Measurements from ENCODE around the gene TIPARP.
"Not testable (repeated sequence)": the region's sequence is repeated elsewhere in the genome, so short reads cannot be mapped to it uniquely, and the experiment has no call there.

Gene TIPARP

GRCh38 chr3:156646958-156647357 is 27.4 kb upstream of the TIPARP start:
- DNase-seq (ENCODE audit: low read depth in 1 of 2, low spot score in 1 of 2) = no peak

GRCh38 chr3:156648086-156648485 is 26.3 kb upstream of the TIPARP start:
- no peak for DNase-seq (ENCODE audit: low read depth in 1 of 2, low spot score in 1 of 2)

GRCh38 chr3:156649681-156650080 is 24.7 kb upstream of the TIPARP start:
- DNase-seq (ENCODE audit: low read depth in 1 of 2, low spot score in 1 of 2) = no peak

- not testable (repeated sequence) for DNase-seq (ENCODE audit: low read depth in 1 of 2, low spot score in 1 of 2)
These were observed 21.7 kb upstream of the TIPARP start for GRCh38 chr3:156652661-156653060.

- DNase-seq (ENCODE audit: low read depth in 1 of 2, low spot score in 1 of 2) = no peak
These were observed 19.6 kb upstream of the TIPARP start for GRCh38 chr3:156654834-156655233.

GRCh38 chr3:156655819-156656550 is 18.4 kb upstream of the TIPARP start:
- DNase-seq (ENCODE audit: low read depth in 1 of 2, low spot score in 1 of 2) = no peak

GRCh38 chr3:156657440-156657839 is 16.9 kb upstream of the TIPARP start:
- DNase-seq (ENCODE audit: low read depth in 1 of 2, low spot score in 1 of 2) = no peak

GRCh38 chr3:156657862-156658731 is 16.3 kb upstream of the TIPARP start:
- no peak for DNase-seq (ENCODE audit: low read depth in 1 of 2, low spot score in 1 of 2)

GRCh38 chr3:156658732-156659090 is 15.7 kb upstream of the TIPARP start:
- DNase-seq (ENCODE audit: low read depth in 1 of 2, low spot score in 1 of 2) = no peak

- DNase-seq (ENCODE audit: low read depth in 1 of 2, low spot score in 1 of 2) = no peak
These were observed 15.1 kb upstream of the TIPARP start for GRCh38 chr3:156659260-156659659.

- no peak for DNase-seq (ENCODE audit: low read depth in 1 of 2, low spot score in 1 of 2)
These were observed 13.2 kb upstream of the TIPARP start for GRCh38 chr3:156661155-156661554.

- no peak for DNase-seq (ENCODE audit: low read depth in 1 of 2, low spot score in 1 of 2)
These were observed 10.2 kb upstream of the TIPARP start for GRCh38 chr3:156664011-156664830.

- DNase-seq (ENCODE audit: low read depth in 1 of 2, low spot score in 1 of 2) = no peak
These were observed 9.6 kb upstream of the TIPARP start for GRCh38 chr3:156664831-156665178.

GRCh38 chr3:156665291-156665690 is 9.1 kb upstream of the TIPARP start:
- no peak for DNase-seq (ENCODE audit: low read depth in 1 of 2, low spot score in 1 of 2)

GRCh38 chr3:156666073-156666472 is 8.3 kb upstream of the TIPARP start:
- DNase-seq (ENCODE audit: low read depth in 1 of 2, low spot score in 1 of 2) = no peak

GRCh38 chr3:156668073-156668763 is 6.2 kb upstream of the TIPARP start:
- no peak for DNase-seq (ENCODE audit: low read depth in 1 of 2, low spot score in 1 of 2)

GRCh38 chr3:156670077-156670476 is 4.3 kb upstream of the TIPARP start:
- no peak for DNase-seq (ENCODE audit: low read depth in 1 of 2, low spot score in 1 of 2)

GRCh38 chr3:156670652-156671051 is 3.7 kb upstream of the TIPARP start:
- DNase-seq (ENCODE audit: low read depth in 1 of 2, low spot score in 1 of 2) = no peak

GRCh38 chr3:156673732-156674045 is 701 bp upstream of the TIPARP start:
- DNase-seq (ENCODE audit: low read depth in 1 of 2, low spot score in 1 of 2) = no peak

GRCh38 chr3:156674911-156675829 is 780 bp downstream of the TIPARP start:
- DNase-seq (ENCODE audit: low read depth in 1 of 2, low spot score in 1 of 2) = peak; percentile 10 to 17
